GM12892 (cell line): ENCODE results near the gene GSTP1.

Experiments
- POLR2A ChIP-seq: IDR thresholded peaks from 2 replicates; pipeline ENCODE4 v1.6.1; 2011; ENCODE audit warnings: low read depth, low read length, control low read depth
- POLR2AphosphoS5 ChIP-seq: IDR thresholded peaks from 2 replicates; pipeline ENCODE4 v1.6.1; 2011; ENCODE audit warnings: low read depth, low read length, control low read depth
- TAF1 ChIP-seq: IDR thresholded peaks from 2 replicates; pipeline ENCODE4 v1.6.1; 2011; ENCODE audit warnings: low read depth, mild to moderate bottlenecking, control low read depth, low read length, borderline replicate concordance

DNA sequence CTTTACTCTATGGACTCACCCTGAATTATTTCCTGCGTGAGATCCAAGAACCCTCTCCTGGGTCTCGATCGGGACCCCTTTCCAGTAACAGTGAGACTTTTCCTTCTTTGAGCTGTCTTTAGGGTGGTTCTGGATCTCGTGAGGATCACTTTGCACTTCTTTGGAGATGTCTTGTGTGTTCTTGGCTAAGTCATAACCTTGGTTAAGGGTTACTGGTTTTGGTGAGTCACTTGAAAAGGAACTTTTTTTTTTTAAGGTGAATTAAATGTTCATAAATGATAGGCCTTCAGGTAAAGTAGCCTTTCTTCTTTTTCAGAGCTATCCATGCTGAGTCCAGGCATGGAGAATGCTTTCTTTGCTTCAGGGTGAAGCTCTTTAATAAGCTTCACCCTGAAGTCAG, 19.4 kb upstream of the GSTP1 start:
- no peak for TF ChIP-seq POLR2A
- no peak for TF ChIP-seq TAF1
- TF ChIP-seq POLR2AphosphoS5, result no peak
